Measurements from ENCODE around the gene PLAA. TPM values are rescaled to one million over a fixed set of nuclear protein-coding genes. Genes with fewer than 3 reads are reported as not detected.
A peak's percentile ranks its signal among the peaks of the same experiment; 100 is the strongest.

Gene PLAA
- total RNA-seq, 1 donor from 2014 or later: 80.1 TPM

DNA sequence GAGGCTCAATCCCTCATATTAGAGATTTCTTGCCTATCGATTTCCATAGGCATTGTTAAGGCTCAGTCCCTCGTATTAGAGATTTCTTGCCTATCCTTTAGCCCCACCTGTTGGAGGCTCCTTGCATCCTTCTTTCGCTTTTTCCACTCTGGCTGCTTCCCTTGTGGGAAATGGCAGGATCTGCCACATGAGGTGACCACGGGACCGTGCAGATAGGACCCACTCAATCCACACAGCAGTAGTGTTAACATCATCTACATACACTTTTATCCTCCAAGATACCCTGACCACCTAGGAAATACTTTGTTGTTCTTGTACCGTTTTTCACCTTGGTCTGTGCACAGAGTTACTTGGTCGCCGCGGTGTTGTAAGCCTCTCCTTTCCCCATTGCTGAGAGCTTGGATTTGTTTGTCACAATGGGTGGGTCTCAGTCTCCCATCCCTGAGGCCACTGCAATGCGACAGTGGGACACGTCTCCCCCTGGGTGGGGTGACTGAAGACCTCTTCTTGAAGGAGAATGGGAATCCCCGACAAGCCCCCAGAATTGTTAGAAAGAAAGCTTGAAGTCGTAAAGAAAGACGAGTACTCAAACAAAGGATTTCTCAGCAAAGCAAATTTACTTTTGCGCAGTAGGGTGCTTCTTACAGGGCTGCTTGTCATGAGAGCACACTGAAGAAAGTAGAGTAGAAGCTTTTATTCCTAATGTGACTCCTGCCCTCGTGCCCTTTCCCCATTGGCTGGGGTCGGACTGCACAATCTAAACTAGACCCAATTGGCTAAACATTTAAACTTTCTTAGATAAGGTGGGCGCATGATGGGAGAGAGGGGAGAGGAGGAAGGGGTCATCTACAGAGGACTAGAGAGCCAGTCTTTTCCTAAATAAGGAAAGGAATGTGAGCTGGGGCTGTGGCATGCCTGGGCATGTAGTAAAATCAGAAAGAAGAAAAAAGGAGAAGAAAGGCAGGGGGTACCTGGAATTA, 29.0 kb upstream of the PLAA start:
- H2AFZ ChIP-seq (replicated peaks): peak overlapping the region; percentile 2
- peak overlapping the region; percentile 39 for H3K4me3 ChIP-seq
- no peaks in the 10 kb centered on the region for H3K9me3 ChIP-seq (ENCODE audit: low read depth)
- peaks cover 28% of the 10 kb centered on the region for H3K4me1 ChIP-seq
- H3F3A ChIP-seq (ENCODE audit: low read depth): peaks cover 33% of the 10 kb centered on the region
- DNase-seq (ENCODE audit: low spot score): peak; percentile 87
- H3K9ac ChIP-seq: peak overlapping the region; percentile 24
- H3K79me2 ChIP-seq (ENCODE audit: low read depth): peaks cover 27% of the 10 kb centered on the region
- peak overlapping the region; percentile 83 for H3K4me3 Mint-ChIP-seq
- no peak for TF ChIP-seq EZH2 (IDR thresholded peaks at IDR 0.05)
- TF ChIP-seq, protein P1, sequence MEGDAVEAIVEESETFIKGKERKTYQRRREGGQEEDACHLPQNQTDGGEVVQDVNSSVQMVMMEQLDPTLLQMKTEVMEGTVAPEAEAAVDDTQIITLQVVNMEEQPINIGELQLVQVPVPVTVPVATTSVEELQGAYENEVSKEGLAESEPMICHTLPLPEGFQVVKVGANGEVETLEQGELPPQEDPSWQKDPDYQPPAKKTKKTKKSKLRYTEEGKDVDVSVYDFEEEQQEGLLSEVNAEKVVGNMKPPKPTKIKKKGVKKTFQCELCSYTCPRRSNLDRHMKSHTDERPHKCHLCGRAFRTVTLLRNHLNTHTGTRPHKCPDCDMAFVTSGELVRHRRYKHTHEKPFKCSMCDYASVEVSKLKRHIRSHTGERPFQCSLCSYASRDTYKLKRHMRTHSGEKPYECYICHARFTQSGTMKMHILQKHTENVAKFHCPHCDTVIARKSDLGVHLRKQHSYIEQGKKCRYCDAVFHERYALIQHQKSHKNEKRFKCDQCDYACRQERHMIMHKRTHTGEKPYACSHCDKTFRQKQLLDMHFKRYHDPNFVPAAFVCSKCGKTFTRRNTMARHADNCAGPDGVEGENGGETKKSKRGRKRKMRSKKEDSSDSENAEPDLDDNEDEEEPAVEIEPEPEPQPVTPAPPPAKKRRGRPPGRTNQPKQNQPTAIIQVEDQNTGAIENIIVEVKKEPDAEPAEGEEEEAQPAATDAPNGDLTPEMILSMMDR (IDR thresholded peaks at IDR 0.05): peak; percentile 81
- no peak for TF ChIP-seq EZH2phosphoT487 (IDR thresholded peaks at IDR 0.05)
- peaks cover 10% of the 10 kb centered on the region for H3K36me3 Mint-ChIP-seq
- no peaks in the 10 kb centered on the region for H3K27me3 Mint-ChIP-seq (ENCODE audit: insufficient read depth, low read depth)
- peaks cover 17% of the 10 kb centered on the region for H3K4me1 Mint-ChIP-seq
- H3K4me2 ChIP-seq: peak overlapping the region; percentile 69
- H3K36me3 ChIP-seq: peaks cover 12% of the 10 kb centered on the region
- H3K9me3 Mint-ChIP-seq: no peaks in the 10 kb centered on the region
- peak overlapping the region; percentile 94 for H3K27ac Mint-ChIP-seq
- peak overlapping the region; percentile 98 for H3K27ac ChIP-seq
- H4K20me1 ChIP-seq (ENCODE audit: low read depth): no peaks in the 10 kb centered on the region
- H3K27me3 ChIP-seq: no peaks in the 10 kb centered on the region

- Mint-ChIP-seq H3K27me3 (ENCODE audit: insufficient read depth, low read depth) (no peaks in the 10 kb centered on the region), H3K9me3 (peaks cover 1% of the 10 kb centered on the region), H3K27ac (peak overlapping the region; percentile 14), H3K4me3 (no peak overlapping the region), H3K4me1 (peaks cover 17% of the 10 kb centered on the region), H3K36me3 (peaks cover 8% of the 10 kb centered on the region)
- H3K9me3 ChIP-seq (ENCODE audit: low read depth): no peaks in the 10 kb centered on the region
- H3K4me1 ChIP-seq: peaks cover 28% of the 10 kb centered on the region
- peaks cover 12% of the 10 kb centered on the region for H3K36me3 ChIP-seq
- peak overlapping the region; percentile 69 for H3K4me2 ChIP-seq
- H4K20me1 ChIP-seq (ENCODE audit: low read depth): no peaks in the 10 kb centered on the region
- peak overlapping the region; percentile 2 for H2AFZ ChIP-seq (replicated peaks)
- DNase-seq (ENCODE audit: low spot score): peak; percentile 36
- no peak overlapping the region for H3K9ac ChIP-seq
- TF ChIP-seq, protein P1 (IDR thresholded peaks at IDR 0.05): no peak
- TF ChIP-seq EZH2 (IDR thresholded peaks at IDR 0.05) (no peak), EZH2phosphoT487 (IDR thresholded peaks at IDR 0.05) (no peak)
- H3K79me2 ChIP-seq (ENCODE audit: low read depth): peaks cover 37% of the 10 kb centered on the region
- peak overlapping the region; percentile 39 for H3K4me3 ChIP-seq
- no peaks in the 10 kb centered on the region for H3K27me3 ChIP-seq
- peak overlapping the region; percentile 98 for H3K27ac ChIP-seq
- peaks cover 33% of the 10 kb centered on the region for H3F3A ChIP-seq (ENCODE audit: low read depth)
These were observed 27.9 kb upstream of the PLAA start for GRCh38 chr9:26974927-26975326.

GRCh38 chr9:26973989-26974388, 26.9 kb upstream of the PLAA start:
- Histone ChIP-seq H3K4me3 (no peak overlapping the region), H3K79me2 (ENCODE audit: low read depth) (peaks cover 46% of the 10 kb centered on the region), H2AFZ (replicated peaks) (no peak overlapping the region), H3K36me3 (peaks cover 16% of the 10 kb centered on the region), H3F3A (ENCODE audit: low read depth) (peaks cover 33% of the 10 kb centered on the region), H3K27ac (peak overlapping the region; percentile 10), H3K4me2 (no peak overlapping the region), H3K4me1 (peaks cover 28% of the 10 kb centered on the region), H4K20me1 (ENCODE audit: low read depth) (no peaks in the 10 kb centered on the region), H3K27me3 (no peaks in the 10 kb centered on the region), H3K9ac (no peak overlapping the region), H3K9me3 (ENCODE audit: low read depth) (no peaks in the 10 kb centered on the region)
- Mint-ChIP-seq H3K27me3 (ENCODE audit: insufficient read depth, low read depth) (no peaks in the 10 kb centered on the region), H3K9me3 (peaks cover 7% of the 10 kb centered on the region), H3K4me3 (no peak overlapping the region), H3K4me1 (peaks cover 17% of the 10 kb centered on the region), H3K27ac (no peak overlapping the region), H3K36me3 (peaks cover 13% of the 10 kb centered on the region)
- TF ChIP-seq EZH2phosphoT487 (IDR thresholded peaks at IDR 0.05): no peak
- no peak for TF ChIP-seq EZH2 (IDR thresholded peaks at IDR 0.05)
- TF ChIP-seq, protein P1 (IDR thresholded peaks at IDR 0.05): no peak
- DNase-seq (ENCODE audit: low spot score): no peak
